Stimulated activated CD4-positive, alpha-beta T cell treated with anti-CD3 and anti-CD28 coated beads, Interleukin-12 subunit alpha, Interleukin-12 subunit beta, amount 100 ng/mL, for 4 hours (primary cell): ENCODE results near the gene LDB2.
"Not testable (repeated sequence)": the region's sequence is repeated elsewhere in the genome, so short reads cannot be mapped to it uniquely, and the experiment has no call there.

Experiments
- DNase-seq: peaks from one replicate; pipeline ENCODE4 v3.0.0-alpha.2; 2020

The LDB2 gene

GRCh38 chr4:16588651-16589050, 309.8 kb downstream of the LDB2 start:
- no peak for DNase-seq

- DNase-seq, result no peak
Observed at GRCh38 chr4:16588149-16588548, 310.3 kb downstream of the LDB2 start.

- no peak for DNase-seq
Observed at GRCh38 chr4:16585053-16585452, 313.4 kb downstream of the LDB2 start.

- no peak for DNase-seq
Observed at GRCh38 chr4:16583764-16584163, 314.7 kb downstream of the LDB2 start.

GRCh38 chr4:16582526-16582925, 315.9 kb downstream of the LDB2 start:
- no peak for DNase-seq

- DNase-seq, result no peak
Observed at GRCh38 chr4:16582036-16582435, 316.4 kb downstream of the LDB2 start.

GRCh38 chr4:16581117-16581516, 317.3 kb downstream of the LDB2 start:
- no peak for DNase-seq

- DNase-seq, result no peak
Observed at GRCh38 chr4:16580514-16580913, 317.9 kb downstream of the LDB2 start.

GRCh38 chr4:16579866-16580265, 318.6 kb downstream of the LDB2 start:
- DNase-seq, result no peak

GRCh38 chr4:16577177-16577576, 321.3 kb downstream of the LDB2 start:
- no peak for DNase-seq

- DNase-seq, result no peak
Observed at GRCh38 chr4:16574981-16575380, 323.5 kb downstream of the LDB2 start.

- no peak for DNase-seq
Observed at GRCh38 chr4:16573739-16574138, 324.7 kb downstream of the LDB2 start.

- DNase-seq, result no peak
Observed at GRCh38 chr4:16573206-16573605, 325.2 kb downstream of the LDB2 start.

GRCh38 chr4:16572631-16573030, 325.8 kb downstream of the LDB2 start:
- DNase-seq, result no peak

GRCh38 chr4:16572161-16572560, 326.3 kb downstream of the LDB2 start:
- DNase-seq, result no peak

- no peak for DNase-seq
Observed at GRCh38 chr4:16569790-16570189, 328.7 kb downstream of the LDB2 start.

GRCh38 chr4:16557316-16557715, 341.1 kb downstream of the LDB2 start:
- DNase-seq, result not testable (repeated sequence)

GRCh38 chr4:16555156-16555555, 343.3 kb downstream of the LDB2 start:
- no peak for DNase-seq

GRCh38 chr4:16550531-16550930, 347.9 kb downstream of the LDB2 start:
- DNase-seq, result no peak

GRCh38 chr4:16545656-16546055, 352.8 kb downstream of the LDB2 start:
- no peak for DNase-seq

GRCh38 chr4:16544869-16545268, 353.6 kb downstream of the LDB2 start:
- DNase-seq, result no peak

GRCh38 chr4:16544251-16544721, 354.2 kb downstream of the LDB2 start:
- DNase-seq, result no peak

GRCh38 chr4:16537926-16538325, 360.5 kb downstream of the LDB2 start:
- no peak for DNase-seq

GRCh38 chr4:16532240-16532970, 366.0 kb downstream of the LDB2 start:
- DNase-seq, result no peak
